ENCODE results near the gene NANOS2.
"Not testable (repeated sequence)": the region's sequence is repeated elsewhere in the genome, so short reads cannot be mapped to it uniquely, and the experiment has no call there.

The NANOS2 gene

GRCh38 chr19:45873219-45873772 lies 41.3 kb downstream of the NANOS2 start:
- DNase-seq = no peak

- no peak for DNase-seq
These were observed 42.3 kb downstream of the NANOS2 start for GRCh38 chr19:45872095-45872919.

GRCh38 chr19:45870798-45871197 lies 43.8 kb downstream of the NANOS2 start:
- DNase-seq = no peak

GRCh38 chr19:45867241-45867640 lies 47.3 kb downstream of the NANOS2 start:
- DNase-seq = not testable (repeated sequence)

GRCh38 chr19:45866400-45867176 lies 48.0 kb downstream of the NANOS2 start:
- DNase-seq = no peak

- DNase-seq = no peak
These were observed 49.2 kb downstream of the NANOS2 start for GRCh38 chr19:45865269-45865948.

- DNase-seq = no peak
These were observed 49.9 kb downstream of the NANOS2 start for GRCh38 chr19:45864629-45865082.

- no peak for DNase-seq
These were observed 50.5 kb downstream of the NANOS2 start, which contains the start of gene FOXA3 for GRCh38 chr19:45863840-45864628. FOXA3 (plus strand) TSS chr19:45864326; CDS start chr19:45864457, 131 bp downstream.

GRCh38 chr19:45863335-45863839 lies 51.2 kb downstream of the NANOS2 start:
- DNase-seq = no peak
